Chondrocyte (in vitro differentiated cells): ENCODE results near the gene PABPN1L. TPM values are rescaled to one million over a fixed set of nuclear protein-coding genes. Genes with fewer than 3 reads are reported as not detected.

ENCODE experiments used
- DNase-seq: peaks from one replicate; pipeline ENCODE4 v3.0.0; 2021; ENCODE audit warnings: mixed read lengths, low spot score
- H3K27ac Mint-ChIP-seq: one replicate; pipeline ENCODE4 v1.8.0; 2021; ENCODE audit warnings: mild to moderate bottlenecking, moderate library complexity, mixed read lengths; ENCODE audit not compliant: unreplicated experiment
- H3K27me3 Mint-ChIP-seq: 2 replicates; pipeline ENCODE4 v1.8.0; 2021; ENCODE audit warnings: low read depth, mixed read lengths
- H3K36me3 Mint-ChIP-seq: 2 replicates; pipeline ENCODE4 v1.8.0; 2021; ENCODE audit warnings: low read depth, mixed read lengths
- H3K4me1 Mint-ChIP-seq: 2 replicates; pipeline ENCODE4 v1.8.0; 2021; ENCODE audit warnings: low read depth, mild to moderate bottlenecking, mixed read lengths
- H3K4me3 Mint-ChIP-seq: one replicate; pipeline ENCODE4 v1.8.0; 2021; ENCODE audit warnings: mild to moderate bottlenecking, moderate library complexity, mixed read lengths; ENCODE audit not compliant: unreplicated experiment
- H3K9me3 Mint-ChIP-seq: 2 replicates; pipeline ENCODE4 v1.8.0; 2021; ENCODE audit warnings: low read depth, mixed read lengths
- CTCF ChIP-seq: fragments of 200-600 bp; sonication (generic); IDR thresholded peaks from 2 replicates; pipeline ENCODE4 v1.5.0; 2021; ENCODE audit warnings: antibody characterized with exemption, mild to moderate bottlenecking, moderate library complexity
- total RNA-seq: library from RNA; stranded (reverse); gene quantifications from 3 replicates; pipeline ENCODE4 v1.2.1, GENCODE V29; 2021

The PABPN1L gene
- total RNA-seq, 1 donor from 2014 or later: not detected

- H3K27me3 Mint-ChIP-seq: peaks cover 27% of the 10 kb centered on the region
- H3K36me3 Mint-ChIP-seq: no peaks in the 10 kb centered on the region
- H3K4me3 Mint-ChIP-seq: no peak overlapping the region
- TF ChIP-seq CTCF: no peak
- DNase-seq: no peak
- no peak overlapping the region for H3K27ac Mint-ChIP-seq
- no peaks in the 10 kb centered on the region for H3K4me1 Mint-ChIP-seq
- H3K9me3 Mint-ChIP-seq: no peaks in the 10 kb centered on the region
These were observed 4.3 kb upstream of the PABPN1L start for GRCh38 chr16:88870608-88871348.

DNA sequence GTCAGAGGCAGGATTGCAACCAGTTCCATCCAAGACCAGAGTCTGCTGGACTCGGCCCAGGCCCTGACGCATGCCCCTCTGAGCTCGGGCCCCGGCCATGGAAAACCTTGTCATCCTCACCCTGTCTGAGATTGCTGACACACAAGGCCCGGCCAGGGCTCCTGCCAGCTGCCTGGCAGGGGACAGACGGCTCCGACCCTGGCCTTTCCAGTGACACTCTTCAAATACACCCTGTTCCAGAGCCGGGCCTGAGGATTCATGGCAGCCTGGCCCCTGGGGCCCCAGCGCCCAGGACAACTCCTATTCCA lies 3.2 kb upstream of the PABPN1L start:
- no peak for TF ChIP-seq CTCF
- no peak for DNase-seq
- Mint-ChIP-seq H3K36me3 (no peaks in the 10 kb centered on the region), H3K27ac (no peak overlapping the region), H3K9me3 (no peaks in the 10 kb centered on the region), H3K4me1 (no peaks in the 10 kb centered on the region), H3K4me3 (no peak overlapping the region), H3K27me3 (peaks cover 18% of the 10 kb centered on the region)

- Mint-ChIP-seq H3K9me3 (no peaks in the 10 kb centered on the region), H3K36me3 (no peaks in the 10 kb centered on the region), H3K27ac (no peak overlapping the region), H3K4me3 (no peak overlapping the region), H3K4me1 (no peaks in the 10 kb centered on the region), H3K27me3 (peaks cover 18% of the 10 kb centered on the region)
- no peak for DNase-seq
- TF ChIP-seq CTCF: no peak
These were observed 2.7 kb upstream of the PABPN1L start for GRCh38 chr16:88868974-88869672.

- Mint-ChIP-seq H3K9me3 (no peaks in the 10 kb centered on the region), H3K27me3 (peaks cover 18% of the 10 kb centered on the region), H3K36me3 (no peaks in the 10 kb centered on the region), H3K4me1 (no peaks in the 10 kb centered on the region), H3K27ac (no peak overlapping the region), H3K4me3 (no peak overlapping the region)
- DNase-seq: no peak
- no peak for TF ChIP-seq CTCF
These were observed 1.3 kb upstream of the PABPN1L start for GRCh38 chr16:88867581-88868246.

GRCh38 chr16:88865742-88866141 lies 718 bp downstream of the PABPN1L start:
- H3K4me1 Mint-ChIP-seq: no peaks in the 10 kb centered on the region
- peaks cover 1% of the 10 kb centered on the region for H3K36me3 Mint-ChIP-seq
- H3K27me3 Mint-ChIP-seq: peaks cover 14% of the 10 kb centered on the region
- DNase-seq: no peak
- no peak overlapping the region for H3K4me3 Mint-ChIP-seq
- no peak overlapping the region for H3K27ac Mint-ChIP-seq
- H3K9me3 Mint-ChIP-seq: no peaks in the 10 kb centered on the region
- no peak for TF ChIP-seq CTCF
